NCI-H2081 (cell line): ENCODE measurements around the gene VGLL4.
A peak's percentile ranks its signal among the peaks of the same experiment; 100 is the strongest.
"Not testable (repeated sequence)": the region's sequence is repeated elsewhere in the genome, so short reads cannot be mapped to it uniquely, and the experiment has no call there.

Experiments used
- DNase-seq, 2 experiments: peaks; one replicate each; lab custom pipeline; 2025; lab: John Stamatoyannopoulos, UW

Gene VGLL4

DNA sequence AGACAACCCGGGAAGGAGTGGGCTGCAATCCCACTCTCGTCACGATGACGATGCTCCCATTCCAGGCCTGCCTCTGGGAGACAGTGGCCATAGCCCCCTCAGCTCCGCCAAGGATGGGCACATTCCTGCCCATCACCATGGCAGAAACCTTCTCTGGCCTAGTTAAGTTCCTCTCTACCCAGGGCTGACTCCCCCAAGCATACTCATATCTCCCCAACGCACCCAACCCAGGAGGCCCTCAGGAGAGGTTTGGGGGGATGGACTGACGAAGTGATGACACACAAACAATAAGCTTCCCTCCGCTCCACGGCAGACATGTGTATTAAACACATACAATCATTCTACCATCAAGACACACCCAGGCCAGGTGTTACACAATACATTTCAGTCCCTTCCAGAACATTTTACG lies 60.1 kb downstream of the VGLL4 start:
- DNase-seq = no peak

GRCh38 chr3:11583235-11583634 lies 60.5 kb downstream of the VGLL4 start:
- no peak for DNase-seq

DNA sequence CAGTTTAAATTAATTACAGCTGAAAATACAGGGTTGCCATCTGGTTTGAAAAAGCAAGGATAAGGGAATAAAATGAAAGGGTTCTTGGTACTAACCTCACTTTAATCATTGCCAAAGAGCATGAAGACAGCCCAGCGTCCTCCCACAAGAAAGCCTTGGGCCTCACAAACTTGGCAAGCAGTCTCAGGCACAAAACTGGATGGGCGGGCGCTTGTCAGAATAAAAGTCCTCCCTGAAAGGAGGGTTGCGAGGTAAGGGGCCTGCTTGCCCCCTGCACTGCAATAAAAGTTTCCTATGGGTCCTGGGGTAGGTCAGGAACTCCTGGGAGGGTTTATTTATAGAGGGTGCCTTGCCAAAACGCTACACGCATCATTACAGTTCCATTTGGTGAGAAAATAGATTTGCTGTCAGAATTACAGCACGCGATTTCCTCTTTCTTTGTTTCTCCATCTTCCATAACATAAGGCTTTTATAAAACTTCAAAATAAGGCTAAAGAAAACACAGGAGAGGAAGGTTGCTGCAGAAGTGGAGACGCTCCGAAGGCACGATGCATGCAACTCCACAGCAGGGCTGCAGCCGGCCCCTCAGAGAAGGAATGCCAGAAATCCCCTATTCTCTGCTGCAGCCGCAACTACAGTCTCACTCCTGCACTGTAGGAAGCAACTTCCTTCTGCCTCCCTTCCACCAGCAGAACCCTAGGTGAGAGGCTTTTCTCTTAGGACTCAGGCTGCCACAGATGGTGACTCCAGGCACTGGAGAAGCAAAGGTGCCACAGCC lies 61.3 kb downstream of the VGLL4 start:
- peak; percentile 39 to 62 for DNase-seq

- no peak for DNase-seq
Observed at GRCh38 chr3:11581237-11582190, 62.2 kb downstream of the VGLL4 start.

DNA sequence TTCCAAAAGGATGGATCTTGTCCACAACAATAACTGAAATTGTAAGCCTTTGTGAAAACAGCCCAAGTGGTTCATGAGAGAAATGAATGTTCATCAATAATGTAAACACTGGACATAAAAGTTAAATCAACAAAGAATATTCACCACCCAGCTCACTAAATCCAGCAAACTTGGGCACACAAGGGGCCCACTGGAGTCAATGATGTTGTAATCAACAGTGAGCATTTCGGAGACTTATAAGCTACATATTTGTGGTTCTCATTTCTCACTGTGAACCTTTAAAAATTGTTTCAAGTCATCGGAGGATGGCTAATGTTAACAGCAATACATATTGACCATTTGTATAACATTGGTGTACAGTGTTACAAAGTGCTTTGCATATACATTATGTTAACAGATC lies 63.1 kb downstream of the VGLL4 start:
- DNase-seq = no peak

GRCh38 chr3:11578169-11578568 lies 65.5 kb downstream of the VGLL4 start:
- no peak for DNase-seq

DNA sequence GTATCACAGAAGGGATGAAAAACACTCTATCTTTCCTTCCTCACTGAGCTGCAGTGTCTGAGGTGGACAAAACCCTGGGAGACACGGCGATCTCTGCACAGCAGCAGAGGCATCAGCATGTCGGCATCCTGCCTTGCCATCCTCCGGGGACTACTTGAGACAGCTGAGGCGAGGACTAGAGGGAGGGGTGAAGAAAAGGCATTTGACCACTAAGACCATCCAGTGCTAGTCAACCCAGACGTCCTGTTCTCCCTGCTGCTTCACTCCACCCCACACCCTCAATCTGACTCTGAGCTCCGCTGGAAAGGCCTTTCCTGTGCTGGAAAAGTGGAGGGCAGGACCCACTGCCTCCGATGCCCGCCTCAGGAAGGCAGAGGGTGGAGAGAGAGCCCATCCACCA lies 67.3 kb downstream of the VGLL4 start:
- DNase-seq = no peak

- DNase-seq = no peak
Observed at GRCh38 chr3:11575677-11576076, 68.0 kb downstream of the VGLL4 start.

GRCh38 chr3:11574981-11575669 lies 68.6 kb downstream of the VGLL4 start:
- DNase-seq = no peak

DNA sequence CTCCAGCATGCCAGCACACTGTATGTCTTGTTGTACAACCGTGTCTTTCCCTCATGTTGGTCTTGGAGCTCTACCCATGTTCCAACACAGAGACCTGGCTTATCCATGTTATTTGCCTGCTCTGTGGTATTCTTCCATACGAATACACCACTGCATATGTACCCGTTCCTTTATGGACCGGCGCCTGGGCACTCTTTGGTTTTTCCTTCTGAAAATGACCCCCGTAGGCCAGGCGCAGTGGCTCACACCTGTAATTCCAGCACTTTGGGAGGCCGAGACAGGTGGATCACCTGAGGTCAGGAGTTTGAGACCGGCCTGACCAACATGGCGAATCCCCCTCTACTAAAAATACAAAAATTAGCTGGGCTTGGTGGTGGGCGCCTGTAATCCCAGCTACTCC lies 71.1 kb downstream of the VGLL4 start:
- DNase-seq = not testable (repeated sequence)

DNA sequence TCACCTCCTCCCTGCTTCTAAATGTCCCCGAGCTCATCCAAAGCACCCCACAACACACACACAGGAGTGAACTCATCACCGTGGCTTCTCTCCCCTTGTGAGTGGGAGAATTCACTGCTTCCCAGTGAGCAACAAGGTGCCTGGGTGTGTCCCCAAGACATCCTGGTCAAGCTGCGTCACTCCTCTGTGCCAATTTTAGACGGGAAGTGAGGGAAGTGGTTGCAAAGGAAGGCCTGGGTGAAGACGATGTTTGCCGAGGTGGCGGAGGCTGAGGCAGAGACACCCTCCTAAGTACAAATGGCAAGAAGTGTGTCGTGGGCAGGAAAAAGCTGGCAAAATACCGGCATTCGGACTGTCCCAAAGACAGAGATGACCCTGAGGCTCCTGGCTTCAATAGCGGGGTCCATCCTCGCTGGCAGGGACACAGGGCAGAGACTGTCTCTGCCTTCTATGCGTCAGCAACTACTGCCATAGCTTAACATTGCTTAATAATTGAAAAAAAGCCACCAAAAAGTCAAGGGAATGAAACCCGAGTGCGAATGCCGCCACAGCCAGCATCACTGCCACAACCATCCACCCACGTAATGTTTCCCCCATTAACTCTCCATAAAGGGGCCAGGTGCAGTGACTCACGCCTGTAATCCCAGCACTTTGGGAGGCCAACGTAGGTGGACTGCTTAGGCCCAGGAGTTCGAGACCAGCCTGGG lies 72.8 kb downstream of the VGLL4 start:
- no peak for DNase-seq

- no peak for DNase-seq
Observed at GRCh38 chr3:11570251-11570650, 73.5 kb downstream of the VGLL4 start.

DNA sequence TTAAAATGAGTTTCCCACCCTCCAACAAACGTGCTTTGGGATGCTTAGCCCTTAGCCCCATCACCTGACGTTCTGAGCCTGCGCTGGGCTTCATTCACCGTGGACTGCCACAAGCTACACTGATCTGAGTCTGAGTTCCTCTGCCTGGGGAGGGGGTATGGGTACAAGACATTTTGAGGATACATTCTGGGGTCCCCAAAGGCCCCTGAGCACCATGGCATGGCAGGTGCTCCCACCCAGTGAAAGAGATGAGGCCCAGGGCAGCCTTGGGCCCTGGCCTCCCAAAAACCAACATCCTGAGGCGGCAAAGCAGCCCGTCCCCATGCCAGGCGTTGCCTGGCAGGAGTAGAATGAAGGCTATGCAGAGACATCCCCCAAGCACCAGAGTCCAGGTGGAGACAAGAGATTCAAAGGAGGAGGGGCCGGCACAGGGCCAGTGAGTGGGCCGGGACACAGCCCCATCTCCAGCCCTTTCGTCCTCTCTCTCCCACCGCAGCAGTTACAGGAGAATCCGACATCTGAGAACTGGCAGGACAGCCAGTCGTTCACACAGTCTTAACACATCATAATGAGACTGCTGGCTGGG lies 74.5 kb downstream of the VGLL4 start:
- no peak for DNase-seq

- DNase-seq = no peak
Observed at GRCh38 chr3:11568503-11569155, 75.1 kb downstream of the VGLL4 start.

DNA sequence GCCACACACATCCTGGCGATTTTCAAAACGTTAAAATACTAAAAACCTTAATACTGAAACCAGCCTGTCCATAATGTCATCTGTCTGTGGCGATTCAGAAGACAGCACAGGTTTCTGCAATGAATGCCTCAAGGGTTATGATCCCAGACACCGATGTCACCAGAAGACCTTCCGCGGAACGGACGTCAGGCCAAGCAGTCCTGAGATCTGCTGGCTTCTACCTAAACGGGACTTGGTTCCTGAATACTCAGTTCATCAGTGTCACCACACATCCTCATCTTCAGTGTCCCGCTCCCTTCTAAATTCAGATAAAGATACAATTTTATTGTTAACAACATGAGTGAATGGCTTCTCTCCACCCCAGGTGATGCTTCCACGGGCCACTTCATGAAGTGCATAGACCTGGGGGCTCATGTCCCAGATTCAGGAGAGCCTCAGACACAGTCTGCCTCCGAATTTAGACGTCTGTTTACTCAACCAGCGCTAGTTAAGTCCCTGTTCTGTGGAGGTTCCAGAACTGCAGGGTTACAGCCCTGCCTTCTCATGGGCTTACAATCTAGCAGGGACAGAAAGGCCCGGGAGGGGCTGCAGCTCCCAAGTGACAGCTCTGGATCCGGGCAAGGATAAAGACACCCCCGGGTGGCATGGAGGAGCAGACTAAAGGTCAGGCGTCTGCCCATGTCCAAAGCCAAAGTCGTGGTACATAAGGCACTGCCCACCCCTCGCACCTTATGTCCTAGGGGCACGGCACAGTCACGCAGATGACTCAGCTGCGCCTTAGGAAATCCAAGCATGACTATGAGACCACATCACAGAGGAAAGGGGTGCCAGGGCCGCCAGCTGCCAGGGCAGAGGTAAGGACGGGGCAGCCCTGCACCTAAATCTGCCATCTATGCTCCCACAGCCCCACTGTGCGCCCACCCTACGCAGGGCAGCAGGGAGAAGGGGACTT lies 75.9 kb downstream of the VGLL4 start:
- no peak for DNase-seq

DNA sequence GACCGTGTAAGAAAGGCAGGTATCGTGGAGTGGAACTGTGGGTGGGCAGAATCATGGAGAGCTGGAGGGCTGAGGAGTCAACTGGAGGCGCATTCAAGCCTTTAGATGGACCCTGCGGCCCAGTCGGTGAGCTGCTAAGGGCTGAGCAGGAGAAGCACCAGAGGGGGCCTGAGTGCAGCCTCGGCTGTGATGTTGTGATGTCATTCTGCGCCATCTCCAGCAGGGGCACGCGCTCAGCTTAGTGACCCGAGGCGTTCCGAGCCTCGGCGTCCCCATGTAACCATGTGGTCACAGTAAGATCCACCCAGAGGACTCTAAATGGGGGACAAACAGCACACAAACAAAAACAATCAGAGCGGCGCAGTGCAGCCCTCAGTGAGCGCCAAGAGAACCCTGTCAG lies 76.8 kb downstream of the VGLL4 start:
- DNase-seq = no peak

- no peak for DNase-seq
Observed at GRCh38 chr3:11566478-11566877, 77.2 kb downstream of the VGLL4 start.

GRCh38 chr3:11565932-11566331 lies 77.8 kb downstream of the VGLL4 start:
- DNase-seq = no peak

DNA sequence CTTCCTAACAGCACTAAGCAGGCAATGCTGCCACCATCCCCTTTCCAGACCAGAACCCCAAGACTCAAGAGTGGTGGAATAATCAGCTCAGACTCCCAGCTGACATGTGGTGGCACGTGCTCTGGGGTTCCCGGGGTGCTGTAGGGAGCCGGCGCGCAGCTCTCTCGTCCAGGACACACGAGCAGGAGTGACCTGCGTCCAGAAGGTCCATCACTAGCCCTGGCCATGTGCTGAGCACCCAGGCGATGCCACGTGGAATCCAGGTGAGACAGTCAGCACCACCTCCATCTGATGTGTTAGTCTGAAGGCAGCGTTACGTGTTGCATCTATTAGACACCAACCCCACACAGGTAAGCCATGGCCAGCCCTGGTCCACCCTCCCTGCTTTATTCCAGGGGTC lies 78.2 kb downstream of the VGLL4 start:
- no peak for DNase-seq

DNA sequence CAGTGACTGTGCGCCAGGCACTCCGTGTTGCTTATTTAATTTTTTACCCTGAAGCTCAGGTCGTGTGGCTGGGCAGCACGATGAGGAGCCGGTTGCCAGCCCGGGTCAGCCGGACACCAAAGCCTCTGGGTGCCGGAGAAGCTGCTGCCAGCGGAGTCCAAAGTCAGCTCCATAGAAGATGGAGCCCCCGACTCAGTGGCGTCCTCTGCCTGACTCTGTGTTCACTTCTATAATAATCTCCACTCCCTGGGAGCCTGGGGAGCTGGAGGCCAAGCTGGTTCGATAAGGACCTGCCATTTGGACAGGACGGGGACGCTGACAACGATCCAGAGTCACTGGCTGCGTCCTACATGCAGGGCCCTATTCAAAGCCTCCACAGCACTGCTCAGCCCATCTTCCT lies 78.6 kb downstream of the VGLL4 start:
- no peak for DNase-seq
